HK-2 (cell line): ENCODE measurements around the gene EAF1.
"Not testable (repeated sequence)": the region's sequence is repeated elsewhere in the genome, so short reads cannot be mapped to it uniquely, and the experiment has no call there.

ENCODE experiments used
- DNase-seq: peaks from one replicate; pipeline ENCODE4 v3.0.0-alpha.2; 2018; ENCODE audit not compliant: unreplicated experiment

EAF1 gene

DNA sequence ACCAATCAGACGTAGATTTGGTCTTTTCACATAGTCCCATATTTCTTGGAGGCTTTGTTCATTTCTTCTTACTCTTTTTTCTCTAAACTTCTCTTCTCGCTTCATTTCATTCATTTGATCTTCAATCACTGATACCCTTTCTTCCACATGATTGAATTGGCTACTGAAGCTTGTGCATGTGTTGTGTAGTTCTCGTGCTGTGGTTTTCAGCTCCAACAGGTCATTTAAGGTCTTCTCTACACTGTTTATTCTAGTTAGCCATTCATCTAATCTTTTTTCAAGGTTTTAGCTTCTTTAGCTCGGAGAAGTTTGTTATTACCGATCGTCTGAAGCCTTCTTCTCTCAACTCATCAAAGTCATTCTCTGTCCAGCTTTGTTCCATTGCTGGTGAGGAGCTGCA, 57.2 kb downstream of the EAF1 start:
- DNase-seq: not testable (repeated sequence)

DNA sequence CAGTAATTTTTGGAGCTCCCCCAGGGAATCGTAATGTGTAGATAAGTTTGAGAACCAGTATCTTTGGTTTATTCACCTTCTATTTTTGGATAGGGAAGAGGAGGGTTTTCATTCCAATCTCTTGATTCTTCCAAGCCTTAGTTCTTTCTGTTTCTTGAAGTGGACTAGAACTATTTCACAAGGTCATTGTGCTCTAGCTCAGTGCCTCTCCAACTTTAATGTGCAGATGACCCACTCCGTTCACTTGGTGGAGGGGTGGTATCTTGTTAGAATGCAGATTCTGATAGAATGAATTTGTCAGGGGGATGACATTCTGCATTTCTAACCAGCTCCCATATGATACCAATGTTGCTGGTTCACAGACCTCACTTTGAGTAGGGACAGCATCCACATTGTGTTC, 58.6 kb downstream of the EAF1 start:
- DNase-seq: no peak

DNA sequence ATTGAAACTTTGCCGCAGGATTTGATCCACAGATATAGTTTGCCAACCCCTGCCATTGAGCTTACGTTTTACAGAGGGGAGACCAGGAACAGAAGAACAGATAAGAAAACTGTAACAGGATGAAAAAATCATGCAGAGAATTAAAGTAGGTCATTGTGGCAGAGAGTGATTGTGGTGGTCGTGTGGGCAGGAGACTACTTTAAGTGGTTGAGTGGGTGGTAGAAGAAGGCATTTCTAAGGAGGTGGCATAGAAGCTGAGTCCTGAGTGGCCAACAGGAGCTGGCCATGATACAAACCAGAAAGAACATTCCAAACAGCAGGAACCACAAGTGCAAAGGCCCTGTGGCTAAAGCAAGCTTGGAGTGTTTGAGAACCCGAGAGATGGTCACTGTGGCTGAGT, 59.6 kb downstream of the EAF1 start:
- no peak for DNase-seq

DNA sequence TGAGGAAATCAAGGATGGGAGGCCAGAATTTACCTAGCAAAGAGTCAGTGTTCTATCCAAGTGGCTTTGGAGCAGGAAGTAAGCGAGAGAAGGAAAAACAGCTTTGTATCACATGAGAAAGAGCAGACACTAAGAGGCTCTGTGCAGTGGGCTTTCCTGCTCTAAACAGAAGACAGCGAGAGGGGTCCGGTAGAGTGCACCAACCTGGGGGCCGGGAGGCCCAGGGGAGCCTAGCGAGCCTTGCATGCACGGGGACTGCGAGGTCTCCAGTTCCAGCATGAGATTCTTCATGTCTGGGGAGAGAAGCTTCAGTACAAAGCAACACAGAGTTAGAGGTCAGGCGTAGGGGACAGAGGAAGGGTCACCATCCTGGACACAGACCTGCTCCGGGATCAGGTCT, 60.6 kb downstream of the EAF1 start:
- DNase-seq: no peak

DNA sequence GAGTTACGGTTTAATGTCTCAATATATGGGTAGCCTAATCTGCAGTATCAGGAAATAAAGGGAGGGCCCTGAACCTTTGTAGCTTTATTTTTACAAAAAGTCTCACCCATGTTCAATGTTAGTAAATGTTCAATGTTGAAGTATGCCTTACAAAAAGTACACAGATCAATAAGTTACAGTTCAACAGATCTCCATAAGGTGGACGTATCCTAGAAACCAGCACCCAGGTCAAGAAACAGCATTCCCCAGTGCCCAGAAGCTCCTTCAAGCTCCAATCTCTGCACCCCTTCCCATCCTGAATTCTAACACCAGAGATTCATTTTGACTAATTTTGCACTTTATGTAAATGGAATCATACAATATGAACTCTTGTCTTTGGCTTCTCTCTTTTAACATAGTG, 62.8 kb downstream of the EAF1 start:
- DNase-seq: no peak

DNA sequence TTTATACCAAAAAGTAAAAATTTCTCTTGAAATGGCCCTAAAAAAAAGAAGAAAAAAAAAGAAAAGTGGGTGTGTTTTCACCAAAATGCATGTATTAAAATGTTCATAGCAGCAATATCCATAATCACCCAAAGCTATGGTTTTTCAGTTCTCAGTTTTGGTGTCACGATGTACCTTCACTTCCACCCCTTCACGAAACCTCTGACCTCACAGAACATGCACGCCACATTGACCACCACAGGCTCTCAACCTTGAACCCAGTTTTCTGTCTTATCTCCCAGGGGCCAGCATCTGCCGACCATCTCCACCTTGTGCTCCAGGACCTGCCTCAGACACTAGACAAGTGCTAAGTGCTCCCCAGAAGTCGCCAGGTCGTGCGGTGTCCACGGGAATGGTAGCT, 63.7 kb downstream of the EAF1 start:
- no peak for DNase-seq
